DLD1 (cell line): ENCODE measurements around the gene RPA3.

Experiments used
- in situ Hi-C: cut with HindIII; loops from 2 replicates; pipeline ENCODE4 v1.10.0; 2017; ENCODE audit warnings: low sequenced_read_pairs

The RPA3 gene

GRCh38 chr7:7732621-7733281 lies 14.3 kb upstream of the RPA3 start:
- in situ Hi-C loops, result no loop called here

- in situ Hi-C loops, result no loop called here
Measured at GRCh38 chr7:7731732-7732131, 13.3 kb upstream of the RPA3 start.

- in situ Hi-C loops, result no loop called here
Measured at GRCh38 chr7:7720750-7721621, 2.6 kb upstream of the RPA3 start.

GRCh38 chr7:7720193-7720592 lies 1.8 kb upstream of the RPA3 start:
- in situ Hi-C loops, result no loop called here

- in situ Hi-C loops, result no loop called here
Measured at GRCh38 chr7:7719236-7719635, 829 bp upstream of the RPA3 start.

GRCh38 chr7:7713730-7714129 lies 4.7 kb downstream of the RPA3 start:
- in situ Hi-C loops, result no loop called here

- in situ Hi-C loops, result no loop called here
Measured at GRCh38 chr7:7710469-7710868, 7.9 kb downstream of the RPA3 start.

GRCh38 chr7:7709291-7709690 lies 9.1 kb downstream of the RPA3 start:
- in situ Hi-C loops, result no loop called here

GRCh38 chr7:7707806-7708205 lies 10.6 kb downstream of the RPA3 start:
- in situ Hi-C loops, result no loop called here

- in situ Hi-C loops, result no loop called here
Measured at GRCh38 chr7:7707246-7707645, 11.2 kb downstream of the RPA3 start.

GRCh38 chr7:7706556-7707172 lies 11.7 kb downstream of the RPA3 start:
- in situ Hi-C loops, result no loop called here

GRCh38 chr7:7706101-7706511 lies 12.3 kb downstream of the RPA3 start:
- in situ Hi-C loops, result no loop called here

- in situ Hi-C loops, result no loop called here
Measured at GRCh38 chr7:7705318-7705717, 13.1 kb downstream of the RPA3 start.

- in situ Hi-C loops, result no loop called here
Measured at GRCh38 chr7:7704867-7705266, 13.5 kb downstream of the RPA3 start.

- in situ Hi-C loops, result no loop called here
Measured at GRCh38 chr7:7703427-7703826, 15.0 kb downstream of the RPA3 start.

GRCh38 chr7:7702826-7703225 lies 15.6 kb downstream of the RPA3 start:
- in situ Hi-C loops, result no loop called here

GRCh38 chr7:7701527-7701926 lies 16.9 kb downstream of the RPA3 start:
- in situ Hi-C loops, result no loop called here

GRCh38 chr7:7699970-7700369 lies 18.4 kb downstream of the RPA3 start:
- in situ Hi-C loops, result no loop called here

GRCh38 chr7:7699380-7699779 lies 19.0 kb downstream of the RPA3 start:
- in situ Hi-C loops, result no loop called here

GRCh38 chr7:7698930-7699329 lies 19.5 kb downstream of the RPA3 start:
- in situ Hi-C loops, result no loop called here

- in situ Hi-C loops, result no loop called here
Measured at GRCh38 chr7:7696458-7697119, 21.8 kb downstream of the RPA3 start.
